SKM-1 (cell line): ENCODE data around the gene KCNJ5.

Source experiments
- DNase-seq: peaks from one replicate; lab custom pipeline; 2025; ENCODE audit not compliant: unreplicated experiment; lab: John Stamatoyannopoulos, UW

KCNJ5 gene

DNA sequence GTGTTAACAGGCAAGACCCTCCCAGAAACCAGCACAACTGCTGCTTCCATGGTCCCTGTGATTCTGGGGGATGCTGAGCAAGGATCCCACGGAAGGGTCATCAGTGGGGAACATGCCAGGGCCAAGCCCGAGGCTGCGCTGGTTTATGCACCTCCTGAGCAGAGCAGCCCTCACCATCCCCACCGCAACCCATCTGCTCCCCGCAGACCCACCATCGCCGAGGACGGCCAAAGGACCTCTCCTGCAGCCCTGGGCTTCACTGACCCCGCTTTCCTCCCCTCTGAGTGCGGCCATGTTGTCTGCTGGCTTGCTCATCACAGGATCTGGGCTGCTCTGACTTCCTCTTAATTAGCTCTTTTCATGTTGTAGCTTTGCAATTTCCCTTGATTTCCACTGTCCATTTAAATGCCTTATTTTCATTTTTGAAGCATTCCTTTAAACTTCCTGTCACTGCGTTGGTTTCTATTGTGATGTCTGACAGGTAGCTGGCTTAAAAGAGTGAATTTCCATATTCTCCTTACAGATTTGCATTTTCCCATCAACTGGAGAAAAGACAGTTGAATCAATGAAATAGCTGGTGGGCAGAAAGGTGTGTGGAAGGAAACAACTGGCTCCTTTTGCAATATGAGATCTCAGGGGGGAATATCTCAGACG, 36.7 kb downstream of the KCNJ5 start:
- DNase-seq, result no peak

DNA sequence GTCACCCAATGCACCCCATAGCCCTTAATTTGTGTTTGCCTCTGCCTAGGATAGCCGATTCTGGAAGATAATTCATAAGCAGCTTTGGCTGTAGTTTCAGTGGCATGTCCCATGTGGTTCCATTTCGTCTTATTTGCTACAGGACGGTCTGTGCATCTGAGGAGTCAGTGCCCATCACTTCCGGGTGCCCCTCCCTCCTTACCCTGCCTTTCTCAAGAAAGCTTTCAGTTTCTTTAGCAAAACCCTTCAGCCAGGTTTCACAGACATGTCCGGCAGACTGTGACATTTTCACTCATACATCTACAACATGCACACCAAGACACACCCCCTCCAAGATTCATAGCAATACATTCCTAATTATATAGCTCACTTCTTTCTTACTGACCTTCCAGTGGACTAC, 37.2 kb downstream of the KCNJ5 start:
- DNase-seq, result no peak

DNA sequence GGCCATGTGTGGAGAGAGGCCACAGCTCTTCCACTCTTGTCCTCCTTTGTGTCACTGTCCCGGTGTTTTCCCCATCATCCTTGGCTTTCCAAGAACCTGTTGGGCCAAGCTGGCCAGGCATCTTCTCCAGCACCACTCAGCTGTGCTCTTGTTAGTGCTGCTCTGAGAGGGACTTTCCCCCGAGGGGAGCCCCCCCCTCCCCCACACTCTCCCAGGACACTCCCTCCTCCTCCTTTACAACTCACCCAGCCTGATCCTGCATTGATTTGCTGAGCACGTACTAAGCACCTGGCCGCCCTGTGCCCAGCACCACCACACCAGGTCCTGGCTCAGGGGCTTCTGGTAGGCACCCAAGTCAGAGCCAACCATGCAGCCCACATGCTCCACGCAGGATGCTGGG, 38.3 kb downstream of the KCNJ5 start:
- no peak for DNase-seq

DNA sequence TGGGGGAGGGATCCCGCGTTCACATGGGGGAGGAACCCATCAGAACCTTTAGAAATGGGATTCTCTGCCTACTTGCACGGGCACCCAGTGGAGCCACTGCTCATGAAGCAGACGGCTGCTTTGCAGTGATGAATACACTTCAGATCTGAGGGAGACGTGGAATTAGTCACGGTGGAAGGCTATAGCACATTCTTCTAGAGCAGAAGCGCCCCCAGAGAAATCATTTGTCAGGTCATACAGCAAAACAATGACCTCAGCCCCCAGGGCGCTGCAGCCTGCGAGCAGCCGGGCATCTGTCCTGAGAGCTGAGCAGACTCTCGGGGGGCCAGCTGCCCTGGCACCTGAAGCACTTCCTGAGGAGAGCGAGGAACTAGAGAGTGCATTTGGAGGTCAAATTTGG, 38.8 kb downstream of the KCNJ5 start:
- no peak for DNase-seq

DNA sequence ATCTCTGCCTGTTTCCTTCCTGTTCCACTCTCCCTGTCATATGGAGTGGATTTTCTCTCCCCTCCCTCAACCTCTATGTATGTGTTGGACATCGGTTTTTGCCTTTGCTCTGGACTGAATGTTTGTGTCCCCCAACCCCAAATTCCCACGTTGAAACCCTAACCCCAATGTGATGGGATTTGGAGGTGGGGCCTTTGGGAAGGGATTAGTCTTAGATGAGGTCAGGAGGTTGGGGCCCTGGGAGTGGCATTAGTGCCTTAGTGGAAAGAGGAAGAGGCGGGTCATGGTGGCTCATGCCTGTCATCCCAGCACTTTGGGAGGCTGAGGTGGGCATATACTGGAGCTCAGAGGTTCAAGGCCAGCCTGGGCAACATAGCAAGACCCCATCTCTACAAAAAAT, 39.9 kb downstream of the KCNJ5 start:
- DNase-seq, result no peak

DNA sequence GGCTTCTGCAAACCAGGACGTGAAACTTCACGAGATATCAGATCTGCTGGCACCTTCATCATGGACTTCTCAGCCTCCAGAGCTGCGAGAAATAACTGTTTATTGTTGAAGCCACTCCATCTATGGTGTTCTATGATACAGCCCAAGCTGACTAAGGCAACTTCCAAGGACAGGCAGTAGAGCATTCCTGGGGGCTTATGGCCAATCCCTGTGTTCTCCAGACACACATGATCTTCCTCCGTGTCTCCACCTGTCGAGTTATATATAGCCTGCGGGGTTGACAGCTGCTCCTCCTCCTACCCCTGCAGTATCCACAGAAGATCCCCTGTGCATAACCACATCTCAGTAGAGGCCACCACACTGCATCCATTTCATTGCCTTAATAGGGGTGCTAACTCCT, 40.5 kb downstream of the KCNJ5 start:
- no peak for DNase-seq

DNA sequence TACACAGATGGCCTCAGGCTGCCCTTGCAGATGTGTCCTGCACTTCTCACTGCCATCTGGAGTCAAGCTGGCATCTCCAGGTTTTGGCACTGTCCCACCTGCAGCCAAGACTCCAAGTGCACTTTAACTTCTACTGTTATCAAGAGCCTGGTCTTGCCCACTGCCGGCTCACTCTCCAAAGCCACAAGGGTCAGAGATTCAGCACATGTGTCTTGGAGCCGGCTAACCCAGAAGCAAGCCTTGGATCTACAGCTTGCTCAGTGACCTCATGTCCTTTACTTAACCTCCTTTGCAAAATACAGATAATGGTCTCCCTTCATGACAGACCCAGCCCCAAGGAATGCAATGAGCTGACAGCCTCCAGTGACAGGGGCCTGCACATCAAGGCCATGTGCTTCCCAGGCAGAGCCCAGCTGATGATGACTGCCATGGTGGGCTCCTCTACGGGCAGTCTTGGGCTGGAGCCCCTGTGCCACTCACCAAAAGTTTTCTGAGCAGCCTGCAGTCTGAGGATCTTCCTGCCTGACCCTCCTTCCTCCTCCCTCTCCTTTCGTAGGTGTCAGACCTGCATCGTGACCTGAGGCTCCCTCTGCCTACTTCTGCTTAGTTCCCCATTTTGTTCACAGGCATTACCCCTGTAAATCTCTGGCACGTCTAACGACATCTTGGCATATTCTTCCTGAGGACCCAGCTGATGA, 42.5 kb downstream of the KCNJ5 start:
- peak; percentile 14 for DNase-seq

DNA sequence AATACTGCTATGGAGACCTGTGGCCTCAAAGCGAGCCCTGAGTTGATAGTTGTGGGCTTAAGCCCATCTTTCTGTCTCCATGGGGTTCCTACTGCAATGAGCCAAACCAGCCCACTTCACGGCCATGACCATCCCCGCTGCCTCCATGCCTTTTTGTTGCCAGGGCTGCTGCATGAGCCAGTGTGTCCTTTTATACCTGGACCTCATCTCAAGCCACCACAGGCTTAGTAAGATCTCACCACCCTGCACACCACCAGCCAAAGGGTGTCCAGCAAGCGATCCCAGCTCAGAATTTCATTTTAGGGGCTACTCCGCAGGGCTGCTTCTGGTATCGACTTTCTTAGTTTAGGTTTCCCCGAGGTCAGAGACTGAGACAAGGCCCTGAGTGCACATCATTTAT, 43.2 kb downstream of the KCNJ5 start:
- DNase-seq, result no peak

DNA sequence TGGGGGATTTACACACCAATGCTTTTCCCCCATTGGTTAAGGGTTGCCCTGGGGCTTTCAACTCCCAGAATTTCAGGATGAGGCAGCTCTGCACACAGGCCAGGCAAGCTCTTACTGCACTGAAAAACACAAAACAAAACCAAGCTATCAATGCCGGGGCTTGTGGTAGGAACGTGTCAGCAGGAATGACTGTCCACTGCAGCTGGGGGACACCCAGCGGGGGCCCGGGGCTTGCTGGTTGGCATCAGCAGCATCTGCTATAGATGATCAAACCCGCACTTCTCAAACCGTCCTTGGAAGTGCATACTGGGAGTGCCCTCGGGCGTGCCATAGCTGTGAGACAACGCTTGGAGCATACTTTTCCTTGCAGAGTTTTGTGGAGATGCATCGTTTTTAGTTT, 43.8 kb downstream of the KCNJ5 start:
- DNase-seq, result no peak

DNA sequence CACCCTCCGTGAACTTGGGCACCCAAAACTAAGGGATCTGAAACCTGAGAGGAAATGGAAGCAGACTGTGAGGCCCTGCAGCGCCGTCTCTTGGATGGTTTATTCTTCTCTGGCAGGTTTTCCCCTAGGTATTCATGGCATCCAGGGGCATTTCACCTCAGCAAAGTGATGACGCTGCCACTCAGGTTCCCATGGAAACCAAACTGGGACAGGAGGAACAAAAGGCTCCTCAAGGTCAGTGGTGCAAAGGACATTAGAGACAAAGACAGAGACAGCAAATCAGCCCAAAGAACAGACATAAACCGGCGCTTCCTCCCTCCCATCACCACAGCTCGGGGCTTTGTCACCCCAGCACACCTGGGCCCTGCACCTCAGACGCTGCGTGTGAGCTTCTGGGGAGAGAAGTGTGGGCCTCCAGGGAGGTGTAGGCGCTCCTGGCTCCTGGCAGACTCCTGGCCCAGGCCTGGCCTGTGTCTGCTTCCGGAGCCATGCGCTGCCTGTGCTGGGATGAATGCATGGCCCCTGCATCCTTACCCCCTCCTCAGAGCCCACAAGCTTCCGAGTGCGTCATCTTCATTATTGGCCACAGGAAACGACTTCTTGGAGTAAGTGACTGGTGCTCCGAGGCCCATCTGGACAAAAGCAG, 45.6 kb downstream of the KCNJ5 start:
- DNase-seq, result no peak

DNA sequence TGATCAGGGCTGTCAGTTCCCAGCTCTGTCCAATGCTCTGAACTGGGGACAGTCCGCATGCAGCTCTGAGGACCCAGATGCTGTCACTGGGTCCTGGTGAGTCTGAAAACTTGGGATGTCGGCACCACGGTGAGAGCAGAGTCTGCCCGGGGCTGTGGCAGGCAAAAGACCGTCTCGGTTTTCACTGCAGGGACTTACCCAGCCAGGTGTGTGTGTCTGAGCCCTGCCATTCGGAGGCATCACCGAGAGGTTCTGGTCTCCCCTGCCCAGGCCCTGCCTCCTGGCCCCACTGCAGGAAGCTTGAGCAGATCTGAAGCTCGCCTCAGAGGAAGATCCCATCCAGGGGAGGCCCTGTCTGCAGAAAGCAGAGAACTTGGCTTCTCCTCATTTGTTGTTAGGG, 46.3 kb downstream of the KCNJ5 start:
- DNase-seq, result no peak

DNA sequence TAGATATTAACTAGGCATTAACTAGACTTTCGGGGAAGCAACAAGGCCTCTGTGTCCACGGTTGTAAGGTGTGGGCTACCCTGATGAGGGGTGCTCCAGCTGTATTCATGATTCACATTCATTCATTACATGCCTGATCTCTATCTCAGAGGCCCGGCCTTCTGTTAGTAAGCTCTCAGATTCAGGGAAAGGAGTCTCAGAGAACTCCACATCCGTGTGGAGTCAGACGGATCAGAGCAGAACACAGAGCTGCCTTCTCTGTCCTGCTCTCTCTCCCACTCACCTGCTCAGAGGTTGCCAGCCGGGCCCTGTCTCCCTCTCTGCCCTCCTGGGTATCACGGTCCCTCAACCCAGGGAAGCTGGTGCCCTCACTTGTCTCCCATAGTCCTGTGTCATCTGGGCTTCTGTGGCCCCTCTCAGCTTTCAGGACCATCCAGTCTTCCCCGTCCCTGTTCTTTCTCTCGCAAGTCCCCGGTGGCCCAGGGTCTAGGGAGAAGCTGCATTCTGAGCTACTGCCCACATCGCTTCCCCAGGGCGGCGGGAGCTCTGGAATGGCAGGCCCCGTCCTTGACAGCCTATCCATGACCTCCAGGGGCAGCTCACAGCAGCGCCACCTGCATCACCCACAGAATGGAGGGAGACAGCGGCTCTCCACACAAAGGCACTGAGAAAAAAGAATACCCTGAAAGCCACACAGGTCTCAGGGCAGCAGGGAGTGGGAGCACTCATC, 47.2 kb downstream of the KCNJ5 start:
- DNase-seq, result no peak

DNA sequence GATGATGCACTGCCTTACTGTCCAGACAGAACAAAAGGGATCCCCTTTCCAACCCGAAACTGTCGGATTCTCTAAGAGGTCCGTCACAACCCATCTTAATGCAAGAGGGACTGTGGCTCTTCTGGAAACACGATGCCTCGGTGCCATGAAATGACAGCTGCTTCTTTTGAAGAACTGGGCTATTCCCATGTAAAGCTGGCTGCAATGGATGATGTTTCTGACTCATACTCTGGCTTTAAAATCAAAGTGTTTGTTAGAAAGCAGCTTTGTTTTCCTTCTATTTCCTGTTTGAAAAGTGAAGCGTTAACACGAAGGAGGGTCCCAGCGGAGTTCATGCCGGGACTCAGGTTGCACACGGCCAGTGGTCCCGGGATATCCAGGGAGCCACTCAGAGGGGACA, 48.4 kb downstream of the KCNJ5 start:
- DNase-seq, result no peak

DNA sequence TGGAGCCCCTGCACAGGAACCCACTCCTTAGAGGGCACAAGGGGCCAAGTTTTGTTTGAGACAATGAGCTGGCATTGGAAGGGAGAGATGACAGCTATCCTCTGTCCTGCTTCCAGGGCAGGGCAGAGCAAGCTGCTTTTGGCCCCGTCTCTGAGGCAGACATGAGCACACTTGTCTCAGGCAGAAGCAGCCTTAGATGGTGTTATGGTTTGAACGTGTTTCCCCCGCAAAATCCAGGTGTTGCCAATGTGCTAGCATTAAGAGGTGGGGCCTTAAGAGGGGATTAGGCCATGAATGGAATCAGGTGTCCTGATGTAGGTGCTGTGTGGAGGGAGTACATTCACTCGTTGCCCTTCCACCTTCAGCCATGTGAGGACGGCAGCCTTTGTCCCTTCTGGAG, 49.0 kb downstream of the KCNJ5 start:
- no peak for DNase-seq

DNA sequence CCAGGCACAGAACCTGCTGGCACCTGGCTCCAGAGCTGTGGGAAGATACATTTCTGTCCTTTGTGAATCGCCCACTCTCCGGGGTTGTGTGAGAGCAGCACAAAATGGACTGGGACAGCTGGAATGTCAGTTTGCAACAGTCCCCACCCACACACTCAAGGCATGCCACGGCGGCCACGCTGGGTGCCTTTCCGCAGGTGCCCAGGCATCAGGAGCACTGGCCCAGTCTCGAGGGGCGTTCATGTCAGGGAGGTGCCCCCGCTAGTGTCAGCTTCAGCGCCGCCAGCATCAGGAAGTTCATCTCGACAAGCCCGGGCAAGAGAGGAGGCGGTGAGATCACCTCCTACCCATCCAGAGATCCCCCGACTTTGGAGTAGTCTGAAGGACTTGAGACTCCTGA, 49.4 kb downstream of the KCNJ5 start:
- DNase-seq, result no peak

DNA sequence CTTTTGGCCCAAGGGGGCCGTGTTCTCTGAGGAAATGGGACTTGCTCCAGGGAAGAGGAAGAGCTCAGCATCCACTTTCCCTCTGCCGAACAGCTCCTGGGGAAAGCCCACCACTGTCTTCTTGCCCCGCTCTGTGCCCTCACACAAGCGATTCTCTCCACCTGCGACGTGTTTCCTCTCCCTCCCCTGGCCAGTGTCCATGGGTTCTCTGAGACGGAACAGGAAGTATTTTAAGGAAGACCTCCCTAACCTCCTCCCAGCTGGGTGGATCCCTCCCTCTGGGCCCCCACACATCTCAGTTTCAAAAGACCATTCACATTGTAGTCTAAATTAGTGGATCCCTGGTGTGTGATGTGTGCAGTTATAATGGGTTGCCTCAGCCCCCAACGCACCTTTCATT, 50.0 kb downstream of the KCNJ5 start:
- no peak for DNase-seq

DNA sequence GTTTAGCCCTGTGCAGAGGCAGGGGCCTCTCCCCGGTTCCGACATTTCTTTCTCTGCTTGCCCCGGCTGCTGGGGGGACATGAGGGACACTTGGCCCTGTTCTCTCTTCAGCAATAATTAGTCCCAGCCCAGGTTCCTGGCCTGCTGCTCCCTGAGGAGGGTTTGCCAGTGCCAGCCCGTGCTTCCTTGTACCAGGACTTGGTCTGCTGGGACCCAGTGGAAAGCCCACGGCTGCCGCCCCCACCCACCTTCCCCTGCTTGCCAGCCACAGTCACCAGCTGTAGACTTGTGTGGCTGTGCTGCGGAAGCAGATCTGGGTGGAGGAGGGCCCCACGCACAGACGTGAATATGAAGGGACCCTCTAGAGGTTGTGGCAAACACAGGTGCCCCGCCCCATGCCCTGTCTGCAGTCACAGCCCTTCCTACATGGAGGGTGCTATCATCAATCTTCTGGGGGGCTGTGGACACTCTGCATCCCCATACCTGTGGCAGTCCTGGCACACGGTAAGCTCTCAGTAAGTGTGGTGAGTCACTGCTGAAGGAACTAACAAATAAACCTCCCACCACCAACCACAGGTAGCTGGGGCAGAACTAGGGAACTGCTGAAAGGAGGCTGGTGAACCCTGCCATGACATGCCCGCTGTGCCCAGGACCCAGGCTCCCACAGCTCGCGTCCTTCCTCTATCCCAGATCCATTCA, 50.6 kb downstream of the KCNJ5 start:
- DNase-seq, result no peak

DNA sequence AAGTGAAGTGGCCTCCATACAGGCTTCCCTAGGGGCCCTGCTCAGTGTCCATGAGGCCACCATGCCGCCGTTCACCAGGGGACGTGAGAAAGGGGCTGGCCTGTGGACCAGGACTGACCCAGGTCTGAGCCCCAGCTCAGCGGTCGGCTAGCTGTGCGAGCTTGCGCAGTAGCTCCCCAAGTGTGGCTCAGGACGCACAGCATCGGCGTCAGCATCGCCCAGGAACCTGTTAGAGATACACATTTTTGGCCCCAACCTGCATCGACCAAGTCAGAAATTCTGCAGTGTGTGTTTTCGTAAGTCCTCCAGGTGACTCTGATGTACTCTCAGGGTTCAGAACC, 51.1 kb downstream of the KCNJ5 start:
- no peak for DNase-seq

DNA sequence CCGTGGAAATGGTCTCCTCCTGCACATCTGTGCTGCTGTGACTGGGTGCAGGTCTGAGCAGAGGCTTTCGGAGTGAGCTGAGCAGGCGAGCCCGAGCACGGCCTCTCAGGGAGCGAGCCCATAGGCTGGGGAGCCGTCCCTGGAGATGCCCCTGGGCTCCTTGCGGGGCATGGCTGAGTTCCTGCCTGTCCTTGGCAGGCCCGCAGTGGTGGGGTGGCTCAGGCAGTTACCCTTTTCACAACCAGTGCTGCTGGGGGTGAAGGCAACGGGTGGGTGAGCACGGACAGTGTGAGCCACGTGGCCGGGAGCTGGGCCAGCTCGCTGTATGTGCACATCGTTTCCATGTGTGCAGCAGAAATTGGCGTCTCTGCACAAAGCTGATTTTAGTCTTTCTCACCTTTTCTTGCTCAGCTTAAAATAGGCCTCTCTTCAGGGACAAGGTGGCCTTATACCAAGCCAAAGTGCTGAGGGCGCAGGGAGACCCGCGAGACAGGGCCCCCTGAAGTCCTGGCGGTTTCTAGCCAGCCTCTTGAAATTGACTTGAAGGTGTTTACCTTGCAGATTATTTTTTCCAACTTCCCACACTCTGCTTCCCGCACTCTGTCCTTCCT, 51.8 kb downstream of the KCNJ5 start, which contains the start of gene TP53AIP1:
Gene TP53AIP1 (minus strand): TSS at position 55 of the 611 bp plus-strand sequence. CDS start 5,053 bp downstream, outside the sequence.
- no peak for DNase-seq

DNA sequence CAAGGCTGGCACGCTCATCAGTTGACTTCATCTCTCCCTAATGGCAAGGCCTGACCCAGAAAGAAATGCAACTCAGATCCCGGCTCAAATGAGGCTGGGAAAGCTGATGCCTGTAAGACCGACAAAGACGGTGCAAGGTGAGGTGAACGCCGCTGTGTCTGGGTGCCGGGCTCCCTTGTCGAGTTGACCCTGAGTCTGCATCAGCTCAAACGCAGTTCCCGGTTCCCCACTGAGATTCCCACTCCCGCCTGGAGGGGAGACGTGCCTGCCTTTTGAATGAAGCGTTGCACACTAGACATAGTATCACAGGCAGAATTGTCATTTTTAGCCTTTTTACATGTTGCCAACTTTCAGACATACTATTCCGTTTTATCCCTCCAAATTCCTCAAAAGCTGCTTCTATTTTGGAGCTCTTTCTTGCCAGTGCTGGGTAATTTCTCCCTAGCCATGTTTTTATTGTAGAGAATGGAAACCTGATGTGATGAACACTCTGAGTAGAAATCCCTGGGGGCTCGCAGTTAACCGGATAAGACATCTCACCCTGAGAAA, 52.3 kb downstream of the KCNJ5 start:
- no peak for DNase-seq

DNA sequence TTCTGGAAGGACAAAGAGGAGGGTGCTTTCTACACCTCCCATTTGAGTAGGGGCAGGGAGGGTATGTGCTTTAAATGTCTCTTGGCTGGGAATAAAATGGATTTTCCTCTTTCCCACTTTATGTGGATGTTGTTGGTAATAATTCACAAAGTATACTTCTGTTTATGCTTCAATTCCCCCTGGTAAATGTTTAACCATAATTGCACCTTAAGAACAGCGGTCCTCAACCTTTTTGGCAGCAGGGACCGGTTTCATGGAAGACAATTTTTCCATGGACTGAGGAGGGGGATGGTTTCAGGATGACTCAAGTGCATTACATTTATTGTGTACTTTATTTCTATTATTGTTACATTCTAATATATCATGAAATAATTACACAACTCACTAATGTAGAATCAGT, 55.5 kb downstream of the KCNJ5 start:
- DNase-seq, result no peak
